Renal cortex interstitium (tissue), 11 donors: Measurements from ENCODE around the gene NFXL1. TPM values are rescaled to one million over a fixed set of nuclear protein-coding genes. Genes with fewer than 3 reads are reported as not detected.

Experiments used
- DNase-seq, 11 donors: peaks; one replicate each; pipeline ENCODE4 v3.0.0-alpha.2; 2013; ENCODE audit warnings: low read depth in 9 of 11, low spot score in 4 of 11; ENCODE audit errors: extremely low read depth in 1 of 11
- polyA plus RNA-seq, 3 donors: library from polyadenylated mRNA; unstranded; fragments of 120-200 nt; gene quantifications; one replicate each; pipeline ENCODE4 v1.2.1, GENCODE V29; 2013; ENCODE audit not compliant: insufficient read length in 3 of 3

The NFXL1 gene
- polyA plus RNA-seq, 3 donors = 24.3 to 28.6 (median 28.2) TPM

- DNase-seq = peak in 1 of 11 donors; percentile 29
These were observed 75.1 kb downstream of the NFXL1 start for GRCh38 chr4:47839259-47839658.

GRCh38 chr4:47838445-47838844 lies 75.9 kb downstream of the NFXL1 start:
- DNase-seq = no peak

DNA sequence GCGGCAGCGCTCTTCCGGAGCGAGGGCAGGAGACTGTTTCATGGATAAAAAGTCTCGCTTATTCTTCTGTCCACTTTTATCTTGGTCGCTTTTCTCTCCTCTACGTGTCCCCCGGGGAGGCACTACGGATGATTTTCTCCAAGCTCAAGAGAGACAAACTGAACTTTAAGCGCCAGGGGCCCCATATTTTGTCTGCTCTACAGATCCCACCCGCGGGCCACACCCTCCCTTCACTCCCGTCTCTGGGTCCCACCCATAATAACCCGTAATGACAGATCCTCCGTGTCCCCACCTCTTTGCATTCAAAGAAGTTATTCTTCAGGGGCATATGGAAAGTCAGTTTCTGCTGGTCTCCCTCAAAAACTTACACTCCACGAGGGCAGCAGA lies 76.5 kb downstream of the NFXL1 start, which contains the start of gene CORIN:
CORIN (minus strand) TSS at position 160 of the 387 bp plus-strand sequence; CDS start at position 42, 118 bp downstream.
- DNase-seq = no peak

DNA sequence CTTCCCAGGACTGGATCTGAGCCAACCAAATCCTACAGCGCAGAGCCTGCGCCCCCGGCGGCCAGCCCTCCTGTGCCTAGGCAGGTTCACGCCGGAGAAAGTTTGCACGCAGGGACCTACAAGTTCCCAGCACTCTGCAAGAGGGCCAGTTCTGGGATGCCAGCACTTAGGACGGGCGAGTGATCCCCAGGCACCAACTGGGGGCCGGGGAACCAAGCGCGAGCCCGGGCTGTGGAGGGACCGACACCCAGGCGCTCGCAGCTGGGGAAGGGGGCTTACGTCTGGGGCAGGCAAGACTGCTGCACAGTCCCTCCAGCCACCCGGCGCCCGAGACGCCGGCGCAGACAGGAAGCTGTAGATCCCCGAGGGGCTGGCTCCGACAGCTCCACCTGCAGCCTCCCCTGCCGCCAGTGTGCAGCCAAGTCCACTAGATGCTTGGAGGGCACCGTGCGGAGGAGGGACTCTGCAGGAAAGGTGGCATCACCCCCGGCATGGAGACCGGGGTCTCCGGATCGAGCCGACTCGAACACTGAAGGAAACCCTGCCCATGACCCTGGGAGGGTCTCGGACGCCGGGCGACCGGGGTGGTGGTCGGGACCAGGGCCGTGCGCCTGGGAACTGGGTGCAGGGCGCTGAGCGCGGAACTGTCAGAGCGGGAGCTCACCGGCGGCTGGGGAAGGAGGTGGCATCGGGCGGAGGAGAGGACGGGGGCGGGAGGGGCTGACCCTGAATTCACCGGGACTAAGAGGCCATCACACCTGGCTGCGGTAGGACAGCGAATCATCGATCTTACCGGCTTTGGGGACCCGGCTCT lies 77.1 kb downstream of the NFXL1 start:
- DNase-seq = peak in 6 of 11 donors; percentile 38 to 61 (median 44)

- DNase-seq = peak in 9 of 11 donors; percentile 65 to 83 (median 78)
These were observed 77.7 kb downstream of the NFXL1 start for GRCh38 chr4:47836641-47837093.

DNA sequence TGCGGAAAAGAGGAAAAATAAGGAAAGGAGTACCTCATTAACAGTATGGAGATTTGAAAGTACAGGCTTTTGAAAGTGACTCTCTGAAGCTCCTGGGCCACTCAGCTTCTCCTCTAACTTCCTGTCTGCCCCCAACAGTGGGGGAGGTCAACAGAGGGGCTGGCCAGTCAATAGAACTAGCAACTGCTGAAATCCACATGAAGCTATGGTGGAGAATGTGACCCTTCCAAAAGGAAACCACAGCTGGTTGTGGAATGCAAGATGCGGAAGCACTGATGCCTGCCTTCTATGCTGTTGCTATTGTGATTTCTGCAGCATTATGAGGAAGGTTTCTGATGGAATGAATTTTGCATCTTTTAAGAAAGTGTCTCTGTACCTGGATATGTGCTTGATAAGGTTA lies 78.9 kb downstream of the NFXL1 start:
- no peak for DNase-seq

DNA sequence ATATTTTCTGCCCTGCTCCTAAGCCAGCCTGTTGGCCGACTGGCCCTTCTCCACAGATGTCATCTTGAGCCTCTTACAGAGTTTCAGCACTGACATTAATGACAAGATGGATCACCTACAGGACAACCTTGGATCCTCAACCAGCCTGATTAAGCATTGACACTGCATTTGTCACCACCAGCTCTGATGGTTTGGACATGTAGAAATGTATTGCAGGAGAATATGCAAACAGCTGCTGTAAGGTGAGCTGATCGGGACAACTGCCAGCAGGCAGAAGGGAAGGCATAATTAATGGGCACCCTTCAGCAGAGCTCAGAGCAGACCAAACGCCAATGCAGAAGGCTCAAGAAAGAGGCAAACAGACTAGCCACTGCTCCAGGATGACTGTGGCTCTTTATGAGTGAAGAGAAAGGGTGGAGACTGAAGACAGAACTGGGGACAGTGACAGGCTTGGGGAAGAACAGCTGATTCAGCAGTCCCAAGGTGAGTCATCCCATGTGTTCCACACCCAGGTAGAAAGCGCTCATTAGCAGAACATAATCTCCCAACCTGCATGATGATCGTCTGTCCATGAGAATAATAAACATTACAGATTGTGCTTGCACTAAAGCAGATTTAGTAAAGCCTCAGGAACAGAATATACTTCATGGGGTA lies 83.2 kb downstream of the NFXL1 start:
- no peak for DNase-seq

- DNase-seq = no peak
These were observed 83.9 kb downstream of the NFXL1 start for GRCh38 chr4:47830265-47831025.

GRCh38 chr4:47829438-47829837 lies 84.9 kb downstream of the NFXL1 start:
- DNase-seq = no peak

DNA sequence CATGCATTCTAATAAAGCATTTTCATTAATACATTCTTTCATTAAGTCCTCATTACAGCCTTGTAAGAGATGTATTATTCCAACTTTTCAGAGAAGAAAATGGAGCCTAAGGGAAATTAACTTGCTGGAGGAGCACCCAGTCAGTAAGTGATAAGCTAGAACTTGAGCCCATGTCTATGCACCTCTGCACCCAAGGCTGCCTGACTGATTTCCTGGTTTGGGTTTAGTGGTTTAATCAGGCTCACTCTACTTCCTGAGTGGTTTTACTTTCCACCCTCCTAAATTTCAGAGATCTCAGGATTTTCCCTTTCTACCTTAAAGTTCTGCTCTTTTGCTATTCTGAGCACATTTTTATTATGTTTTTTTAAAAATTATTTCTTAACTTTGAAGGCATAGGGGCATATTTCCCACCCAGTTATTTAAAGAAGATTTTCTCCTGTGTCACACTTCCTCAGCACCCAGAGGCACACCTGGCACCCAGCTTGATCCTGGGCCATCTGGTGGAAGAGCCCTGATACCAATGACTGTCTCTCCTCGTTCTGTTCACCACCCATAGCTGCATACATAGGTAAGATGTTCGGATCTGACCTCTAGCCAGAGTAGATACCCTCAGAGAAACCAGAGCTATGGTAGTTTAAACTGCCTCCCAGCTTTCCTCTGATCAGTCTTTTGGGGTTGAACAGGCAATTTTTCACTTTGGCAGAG lies 86.9 kb downstream of the NFXL1 start:
- DNase-seq = no peak

DNA sequence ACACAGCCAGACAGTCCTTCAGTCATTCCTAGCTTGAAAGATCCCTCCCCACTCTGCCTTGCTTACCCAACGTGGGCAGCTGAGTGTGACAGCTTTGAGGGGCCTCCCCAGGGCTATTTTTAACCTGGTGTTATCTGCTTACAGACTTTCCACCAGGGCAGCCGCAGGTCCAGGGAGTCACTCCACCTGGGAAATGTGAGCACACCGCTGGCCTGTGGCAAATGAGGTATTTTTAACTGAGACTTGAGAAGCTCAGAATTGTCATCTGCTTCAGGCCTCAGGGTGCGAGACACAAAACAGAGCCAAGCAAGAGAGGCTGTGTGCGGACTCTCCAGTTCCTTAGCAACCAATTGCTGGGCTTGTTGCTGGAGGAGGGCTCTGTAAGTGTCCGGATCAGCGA lies 89.5 kb downstream of the NFXL1 start:
- peak in 8 of 11 donors; percentile 30 to 74 (median 60) for DNase-seq

- DNase-seq = no peak
These were observed 95.2 kb downstream of the NFXL1 start for GRCh38 chr4:47819178-47819577.

GRCh38 chr4:47817275-47817674 lies 97.1 kb downstream of the NFXL1 start:
- DNase-seq = no peak

- DNase-seq = no peak
These were observed 97.6 kb downstream of the NFXL1 start for GRCh38 chr4:47816748-47817147.

DNA sequence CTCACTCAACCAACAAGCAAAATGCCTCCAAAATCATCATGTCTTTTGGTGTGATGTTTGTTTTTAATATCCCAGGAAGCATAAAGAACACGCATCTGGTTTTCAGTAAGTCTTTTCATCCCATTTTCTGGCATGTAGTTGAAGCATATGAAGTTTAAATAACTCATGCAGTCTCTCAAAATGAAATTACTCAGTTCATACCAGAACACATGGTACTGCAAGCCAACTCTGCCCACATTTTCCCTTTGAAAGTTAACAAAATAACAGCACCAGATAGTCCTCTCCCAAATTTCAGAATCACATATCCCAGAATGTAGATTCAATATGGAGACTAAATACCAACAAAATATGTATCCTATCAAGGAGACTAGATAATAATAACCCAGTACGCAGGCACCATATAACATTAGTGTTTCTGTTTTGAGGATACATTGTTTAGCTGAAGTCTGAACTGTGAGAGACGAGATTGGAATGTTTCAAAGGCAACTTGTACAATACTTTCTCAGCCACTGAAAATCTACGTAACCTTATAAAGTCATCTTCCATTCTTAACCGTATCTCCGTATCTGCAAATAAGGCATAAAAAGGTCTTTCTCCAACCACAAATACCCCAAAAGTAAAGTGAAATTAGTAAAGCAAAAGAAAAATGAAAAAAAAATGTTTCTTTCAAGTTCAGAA lies 99.6 kb downstream of the NFXL1 start:
- no peak for DNase-seq

DNA sequence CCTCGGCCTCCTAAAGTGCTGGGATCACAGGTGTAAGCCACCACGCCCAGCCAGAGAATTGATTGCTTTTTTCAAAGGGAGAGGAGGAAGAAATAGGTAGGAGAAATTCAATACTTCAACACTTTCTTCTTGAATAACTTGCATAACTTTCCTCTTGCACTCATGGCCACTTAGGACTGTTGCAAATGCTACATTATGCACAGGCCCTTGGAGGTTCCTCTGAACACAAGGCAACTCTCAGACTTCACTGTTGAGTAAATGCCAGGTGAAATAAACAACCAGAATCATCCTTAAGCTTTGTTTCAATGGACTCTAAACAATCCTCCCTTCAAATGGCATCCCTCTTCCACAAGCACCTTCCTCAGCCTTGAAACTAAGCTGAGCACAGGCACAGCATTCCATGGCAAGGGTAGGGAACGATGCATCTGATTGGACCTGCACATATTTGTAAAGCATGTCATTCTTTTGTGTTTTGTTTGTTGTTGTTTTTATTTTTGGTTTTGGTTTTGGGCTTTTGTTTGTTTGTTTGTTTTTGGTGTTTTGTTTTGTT lies 104.7 kb downstream of the NFXL1 start:
- no peak for DNase-seq

DNA sequence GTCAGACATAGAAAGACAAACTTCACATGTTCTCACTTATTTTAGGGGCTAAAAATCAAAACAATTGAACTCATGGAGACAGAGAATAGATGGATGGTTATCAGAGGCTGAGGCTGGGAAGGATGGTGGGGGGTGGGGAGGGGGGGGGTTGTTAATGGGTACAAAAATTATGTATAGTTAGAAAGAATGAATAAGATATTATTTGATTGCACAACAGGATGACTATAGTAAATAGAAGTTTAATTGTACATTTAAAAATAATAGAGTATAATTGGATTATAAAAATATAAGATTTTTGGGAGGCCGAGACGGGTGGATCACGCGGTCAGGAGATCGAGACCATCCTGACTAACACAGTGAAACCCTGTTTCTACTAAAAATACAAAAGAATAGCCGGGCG lies 109.8 kb downstream of the NFXL1 start:
- no peak for DNase-seq

- DNase-seq = no peak
These were observed 112.8 kb downstream of the NFXL1 start for GRCh38 chr4:47801481-47802002.
